IMR-90 (cell line): ENCODE results near the gene NANS. TPM values are rescaled to one million over a fixed set of nuclear protein-coding genes. Genes with fewer than 3 reads are reported as not detected.

ENCODE experiments used
- ATAC-seq: fragments of 200-7000 bp; cut with Tn5 transposase; 2 replicates; pipeline ENCODE4 v1.9.1; 2020; ENCODE audit warnings: low read depth, mild to moderate bottlenecking, moderate library complexity
- BruUV-seq: library from RNA; stranded (reverse); fragments of 400-500 nt; replicated peaks from 2 replicates; lab custom pipeline; 2021; lab: Mats Ljungman, UMichigan
- CTCF ChIA-PET: fragments of 300-600 bp; formaldehyde crosslinking; extraction: SDS; loops from one replicate; lab custom pipeline; 2021; ENCODE audit warnings: antibody characterized with exemption; lab: Yijun Ruan, JAX
- POLR2A ChIA-PET: fragments of 300-600 bp; sonication (Branson Sonifier 250); formaldehyde crosslinking; loops from one replicate; lab custom pipeline; 2022; ENCODE audit warnings: antibody characterized with exemption; ENCODE audit not compliant: unreplicated experiment; lab: Charles Lee
- DNase-seq: peaks from one replicate; pipeline ENCODE4 v3.0.0; 2013
- H2AFZ ChIP-seq: replicated peaks from 2 replicates; pipeline ENCODE3; 2013; ENCODE audit warnings: low read length, mild to moderate bottlenecking; ENCODE audit not compliant: poor library complexity
- H2AK5ac ChIP-seq: 2 replicates; pipeline ENCODE4 v1.6.1; 2013; ENCODE audit warnings: low read depth, low read length, inconsistent platforms
- H2AK9ac ChIP-seq: replicated peaks from 2 replicates; pipeline ENCODE3; 2013; ENCODE audit warnings: mild to moderate bottlenecking, low read depth, low read length, moderate library complexity; ENCODE audit not compliant: poor library complexity
- H2BK120ac ChIP-seq: 2 replicates; pipeline ENCODE4 v1.6.1; 2013; ENCODE audit warnings: low read depth, low read length, inconsistent platforms
- H2BK15ac ChIP-seq: 3 replicates; pipeline ENCODE4 v1.6.1; 2013; ENCODE audit warnings: low read depth, low read length, inconsistent platforms
- H2BK20ac ChIP-seq: 2 replicates; pipeline ENCODE4 v1.6.1; 2013; ENCODE audit warnings: low read depth, mild to moderate bottlenecking, inconsistent platforms, low read length, moderate library complexity
- H2BK5ac ChIP-seq: 2 replicates; pipeline ENCODE4 v1.6.1; 2013; ENCODE audit warnings: mild to moderate bottlenecking, low read depth, low read length, inconsistent platforms; ENCODE audit not compliant: poor library complexity, severe bottlenecking
- H3K14ac ChIP-seq: replicated peaks from 2 replicates; pipeline ENCODE4 v1.6.1; 2013; ENCODE audit warnings: low read depth, low read length, inconsistent platforms
- H3K18ac ChIP-seq: 2 replicates; pipeline ENCODE4 v1.6.1; 2013; ENCODE audit warnings: low read depth, low read length, control low read depth
- H3K23ac ChIP-seq: 2 replicates; pipeline ENCODE4 v1.6.1; 2013; ENCODE audit warnings: low read depth, low read length, inconsistent platforms
- H3K27ac ChIP-seq: 2 replicates; pipeline ENCODE4 v1.5.1; 2013; ENCODE audit warnings: mild to moderate bottlenecking, control low read depth, low read length; ENCODE audit not compliant: insufficient read depth
- H3K27me3 ChIP-seq: 2 replicates; pipeline ENCODE4 v1.6.1; 2013; ENCODE audit warnings: low read length; ENCODE audit not compliant: control insufficient read depth, insufficient read depth
- H3K36me3 ChIP-seq: 2 replicates; pipeline ENCODE4 v1.6.1; 2013; ENCODE audit warnings: low read length, mixed read lengths; ENCODE audit not compliant: control insufficient read depth, insufficient read depth
- H3K4ac ChIP-seq: 2 replicates; pipeline ENCODE4 v1.6.1; 2013; ENCODE audit warnings: low read depth, low read length, inconsistent platforms
- H3K4me1 ChIP-seq: 2 replicates; pipeline ENCODE4 v1.6.1; 2013; ENCODE audit warnings: low read length, mixed read lengths; ENCODE audit not compliant: control insufficient read depth, insufficient read depth
- H3K4me2 ChIP-seq: 2 replicates; pipeline ENCODE4 v1.6.1; 2013; ENCODE audit warnings: low read depth, mild to moderate bottlenecking, control low read depth, low read length, moderate library complexity
- H3K4me3 ChIP-seq: 2 replicates; pipeline ENCODE4 v1.5.1; 2013; ENCODE audit warnings: low read depth, mild to moderate bottlenecking, control low read depth, low read length, moderate library complexity; ENCODE audit not compliant: insufficient read depth
- H3K56ac ChIP-seq: 2 replicates; pipeline ENCODE4 v1.6.1; 2013; ENCODE audit warnings: low read length, inconsistent platforms; ENCODE audit not compliant: insufficient read depth; ENCODE audit errors: extremely low read depth
- H3K79me1 ChIP-seq, 2 experiments: 2 replicates each; pipeline ENCODE4 v1.6.1; 2013; ENCODE audit warnings: low read length in 2 of 2, inconsistent platforms in 1 of 2, low read depth in 1 of 2
- H3K9ac ChIP-seq: 2 replicates; pipeline ENCODE4 v1.6.1; 2013; ENCODE audit warnings: low read depth, low read length, control low read depth
- H3K9me1 ChIP-seq: 2 replicates; pipeline ENCODE4 v1.6.1; 2013; ENCODE audit warnings: low read length, inconsistent platforms; ENCODE audit not compliant: insufficient read depth
- H3K9me3 ChIP-seq: 2 replicates; pipeline ENCODE4 v1.6.1; 2013; ENCODE audit warnings: low read length; ENCODE audit not compliant: control insufficient read depth, insufficient read depth
- H4K20me1 ChIP-seq: 2 replicates; pipeline ENCODE4 v1.6.1; 2013; ENCODE audit warnings: low read length, inconsistent platforms; ENCODE audit not compliant: insufficient read depth
- H4K5ac ChIP-seq: 2 replicates; pipeline ENCODE4 v1.6.1; 2013; ENCODE audit warnings: mild to moderate bottlenecking, low read depth, low read length, control low read depth
- H4K8ac ChIP-seq, 2 experiments: 2 replicates each; pipeline ENCODE4 v1.6.1; 2013; ENCODE audit warnings: low read depth in 2 of 2, low read length in 2 of 2, control low read depth in 1 of 2, inconsistent platforms in 1 of 2
- H4K91ac ChIP-seq: 2 replicates; pipeline ENCODE4 v1.6.1; 2013; ENCODE audit warnings: low read depth, low read length, inconsistent platforms; ENCODE audit not compliant: insufficient read depth
- CEBPB ChIP-seq: IDR thresholded peaks from 2 replicates; pipeline ENCODE4 v1.6.1; 2012; ENCODE audit warnings: low read depth, low read length, improper control_type of control experiment
- FOS ChIP-seq: fragments of 150-350 bp; IDR thresholded peaks from 2 replicates; pipeline ENCODE4 v1.6.1; 2016; ENCODE audit warnings: low read depth, low read length
- MAZ ChIP-seq: IDR thresholded peaks from 2 replicates; pipeline ENCODE4 v1.6.1; 2012; ENCODE audit warnings: low read depth, mild to moderate bottlenecking, low read length, improper control_type of control experiment, moderate library complexity, borderline replicate concordance
- MXI1 ChIP-seq: IDR thresholded peaks from 2 replicates; pipeline ENCODE4 v1.6.1; 2012; ENCODE audit warnings: low read depth, mild to moderate bottlenecking, low read length, moderate library complexity, borderline replicate concordance
- WGBS, 2 experiments: methylation state at CpG; one replicate each; pipeline versions ENCODE4 v1.1.5 to v1.1.7; 2013; ENCODE audit warnings: missing lambda C conversion rate in 2 of 2; ENCODE audit not compliant: insufficient read length in 1 of 2; ENCODE audit errors: extremely low coverage in 2 of 2; 5-methylcytosine and 5-hydroxymethylcytosine counted together
- dilution Hi-C: fragments of 300-500 bp; cut with HindIII; formaldehyde crosslinking; loops from one replicate; pipeline ENCODE4 v1.14.3; 2018; ENCODE audit warnings: low sequenced_read_pairs; ENCODE audit not compliant: unreplicated experiment
- in situ Hi-C: fragments of 300-500 bp; cut with MboI; formaldehyde crosslinking; loops from 3 replicates; pipeline ENCODE4 v1.14.3; 2019; ENCODE audit warnings: low sequenced_read_pairs, inconsistent platforms, mixed read lengths
- intact Hi-C: fragments of 100-400 bp; cut with micrococcal nuclease; formaldehyde crosslinking; loops from 2 replicates; pipeline ENCODE4 v1.10.0; 2022
- polyA plus RNA-seq, 3 experiments: library from polyadenylated mRNA; depleted of rRNA; stranded (reverse); fragments of >200 nt; gene quantifications; 2 replicates each; pipeline ENCODE4 v1.2.3, GENCODE V29; 2012; ENCODE audit warnings: low replicate concordance in 1 of 3
- total RNA-seq: library from RNA; depleted of rRNA; stranded (reverse); fragments of >200 nt; gene quantifications from 2 replicates; pipeline ENCODE4 v1.2.3, GENCODE V29; 2012

NANS gene
- total and polyA plus RNA-seq, 2 of the 4 experiments (the other 2 are of a cell fraction): 210 to 306 TPM

- H2AK9ac ChIP-seq: no peak overlapping the region
- H3K18ac ChIP-seq: no peak overlapping the region
- H2AFZ ChIP-seq: no peak overlapping the region
- TF ChIP-seq CEBPB (no peak), MXI1 (no peak), FOS (no peak), MAZ (no peak)
- no TSS peak for BruUV-seq
- H4K91ac ChIP-seq: no peak overlapping the region
- H3K4me1 ChIP-seq: peaks cover 18% of the 10 kb centered on the region
- DNase-seq: no peak
- no peak overlapping the region for H3K9ac ChIP-seq
- no peak overlapping the region for H3K4me2 ChIP-seq
- no peak overlapping the region for H3K56ac ChIP-seq
- dilution Hi-C loops: no loop called here
- no peak overlapping the region for H3K4ac ChIP-seq
- H3K23ac ChIP-seq: no peak overlapping the region
- H3K27me3 ChIP-seq: no peaks in the 10 kb centered on the region
- H3K36me3 ChIP-seq: peaks cover 19% of the 10 kb centered on the region
- ChIA-PET CTCF (interaction anchor here (0.6 kb wide), 1 partner anchor 268 kb away, joined by 3 read pairs; no protein-coding TSS in a partner anchor), POLR2A (no interaction called here)
- in situ Hi-C loops: no loop called here
- H4K5ac ChIP-seq: no peak overlapping the region
- no peak overlapping the region for H2AK5ac ChIP-seq
- no peak overlapping the region for H2BK120ac ChIP-seq
- WGBS, 2 experiments: no CpG with 5 or more reads among the region's 4 CpGs
- no peak overlapping the region for H3K14ac ChIP-seq
- no peaks in the 10 kb centered on the region for H3K9me3 ChIP-seq
- peaks cover 8 to 15% of the 10 kb centered on the region in 2 experiments; a peak in 3 of 4 replicates for H3K79me1 ChIP-seq
- no peak overlapping the region for H2BK5ac ChIP-seq
- H2BK20ac ChIP-seq: no peak overlapping the region
- no peak for ATAC-seq
- H2BK15ac ChIP-seq: no peak overlapping the region
- peaks cover 11% of the 10 kb centered on the region for H3K9me1 ChIP-seq
- H4K20me1 ChIP-seq: 0 out of 2 replicates have a peak, but pooled peaks cover 5% of the 10 kb centered on the region
- H4K8ac ChIP-seq: no peak overlapping the region
- intact Hi-C loops: no loop called here
- no peak overlapping the region for H3K4me3 ChIP-seq
- H3K27ac ChIP-seq: no peak overlapping the region
Measured at GRCh38 chr9:98085058-98085457, 28.5 kb downstream of the NANS start.
